ENCODE measurements around the gene ST7L. TPM values are rescaled to one million over a fixed set of nuclear protein-coding genes. Genes with fewer than 3 reads are reported as not detected.

Gene ST7L
- total and polyA plus RNA-seq, 2 donors (not counting 3 experiments of a cell fraction or from before 2014, with no cell fraction given), result 12.3 to 28.4 TPM

DNA sequence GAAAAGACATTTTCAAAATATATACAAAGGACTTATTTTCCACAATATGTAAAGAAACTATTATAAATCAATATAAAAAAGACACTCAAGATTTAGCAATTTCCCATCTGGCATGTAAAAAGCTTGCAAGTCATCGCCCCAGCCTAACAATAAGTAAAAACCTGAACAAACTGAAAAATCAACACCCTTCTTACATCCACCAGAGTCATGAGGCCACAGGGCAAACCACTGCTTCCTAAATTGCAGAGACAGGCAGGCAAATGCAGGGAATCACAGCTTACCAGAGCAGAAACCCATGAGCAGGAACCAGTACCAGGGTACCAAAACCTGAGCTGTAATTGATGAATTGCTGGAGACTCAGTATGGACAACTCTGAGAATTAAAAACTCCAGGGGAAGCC lies 126.9 kb downstream of the ST7L start:
- no peaks in the 10 kb centered on the region for H3K9me3 ChIP-seq (replicated peaks; ENCODE audit: control insufficient read depth, insufficient read depth, low read length)
- dilution Hi-C loops (cut with MboI; ENCODE audit: extremely low pct_ligation_motif_present, low sequenced_read_pairs) (no loop called here), intact Hi-C loops (cut with micrococcal nuclease) (no loop called here)
- H3K79me2 ChIP-seq (ENCODE audit: control insufficient read depth, insufficient read depth, low read length), result no peaks in the 10 kb centered on the region
- H4K20me1 ChIP-seq (replicated peaks; ENCODE audit: control insufficient read depth, extremely low read depth, insufficient read depth, low read length), result no peaks in the 10 kb centered on the region
- no peaks in the 10 kb centered on the region for H3K4me1 ChIP-seq (ENCODE audit: control insufficient read depth, extremely low read depth, insufficient read depth, low read length)
- TF ChIP-seq FOS (IDR thresholded peaks at IDR 0.05; ENCODE audit: borderline replicate concordance, insufficient read depth, low read length), result no peak
- TF ChIP-seq POLR2AphosphoS5 (IDR thresholded peaks at IDR 0.05; ENCODE audit: insufficient read depth, low read depth, low read length), result no peak
- TF ChIP-seq, protein P1, sequence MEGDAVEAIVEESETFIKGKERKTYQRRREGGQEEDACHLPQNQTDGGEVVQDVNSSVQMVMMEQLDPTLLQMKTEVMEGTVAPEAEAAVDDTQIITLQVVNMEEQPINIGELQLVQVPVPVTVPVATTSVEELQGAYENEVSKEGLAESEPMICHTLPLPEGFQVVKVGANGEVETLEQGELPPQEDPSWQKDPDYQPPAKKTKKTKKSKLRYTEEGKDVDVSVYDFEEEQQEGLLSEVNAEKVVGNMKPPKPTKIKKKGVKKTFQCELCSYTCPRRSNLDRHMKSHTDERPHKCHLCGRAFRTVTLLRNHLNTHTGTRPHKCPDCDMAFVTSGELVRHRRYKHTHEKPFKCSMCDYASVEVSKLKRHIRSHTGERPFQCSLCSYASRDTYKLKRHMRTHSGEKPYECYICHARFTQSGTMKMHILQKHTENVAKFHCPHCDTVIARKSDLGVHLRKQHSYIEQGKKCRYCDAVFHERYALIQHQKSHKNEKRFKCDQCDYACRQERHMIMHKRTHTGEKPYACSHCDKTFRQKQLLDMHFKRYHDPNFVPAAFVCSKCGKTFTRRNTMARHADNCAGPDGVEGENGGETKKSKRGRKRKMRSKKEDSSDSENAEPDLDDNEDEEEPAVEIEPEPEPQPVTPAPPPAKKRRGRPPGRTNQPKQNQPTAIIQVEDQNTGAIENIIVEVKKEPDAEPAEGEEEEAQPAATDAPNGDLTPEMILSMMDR (IDR thresholded peaks at IDR 0.05; ENCODE audit: extremely low read depth in 1 of 2, insufficient read depth in 1 of 2, low read depth in 1 of 2, low read length in 2 of 2), result no peak
- TF ChIP-seq JUN (IDR thresholded peaks at IDR 0.05; ENCODE audit: borderline replicate concordance, insufficient read depth, insufficient read length, low read depth), result no peak
- no peak for TF ChIP-seq GATA2 (IDR thresholded peaks at IDR 0.05; ENCODE audit: insufficient read depth, insufficient read length, low read depth, low read length)
- TF ChIP-seq, protein P2, sequence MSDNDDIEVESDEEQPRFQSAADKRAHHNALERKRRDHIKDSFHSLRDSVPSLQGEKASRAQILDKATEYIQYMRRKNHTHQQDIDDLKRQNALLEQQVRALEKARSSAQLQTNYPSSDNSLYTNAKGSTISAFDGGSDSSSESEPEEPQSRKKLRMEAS (IDR thresholded peaks at IDR 0.05; ENCODE audit: insufficient read depth, insufficient read length), result no peak
- H3K4me3 ChIP-seq (replicated peaks in 1 of 3; ENCODE audit: insufficient read depth in 1 of 3, low read depth in 1 of 3, low read length in 3 of 3), result no peak overlapping the region
- BruUV-seq (replicated peaks), result no TSS peak
- CTCF ChIA-PET, result interaction anchor here (1.2 to 3.2 kb wide), 3 partner anchors 10 to 47 kb away, joined by 3 to 18 read pairs (median 6); no protein-coding TSS in a partner anchor
- H2AFZ ChIP-seq (ENCODE audit: low read depth, low read length), result no peak overlapping the region
- no peaks in the 10 kb centered on the region for H3K27me3 ChIP-seq (ENCODE audit: control insufficient read depth in 2 of 2, insufficient read depth in 2 of 2, low read length in 2 of 2)
- H3K36me3 ChIP-seq (ENCODE audit: control insufficient read depth in 2 of 2, extremely low read depth in 1 of 2, insufficient read depth in 2 of 2, low read length in 2 of 2), result no peaks in the 10 kb centered on the region
- H3K9me1 ChIP-seq (replicated peaks; ENCODE audit: control insufficient read depth, extremely low read depth, insufficient read depth, low read length), result no peaks in the 10 kb centered on the region
- H3K27ac ChIP-seq (ENCODE audit: insufficient read depth, low read depth, low read length), result no peak overlapping the region
- no peak overlapping the region for H3K9ac ChIP-seq (replicated peaks; ENCODE audit: extremely low read depth, insufficient read depth, low read length)
- FAIRE-seq (no peak), DNase-seq (ENCODE audit: low read depth, low spot score) (no peak)
- no peak overlapping the region for H3K4me2 ChIP-seq (ENCODE audit: insufficient read depth, low read length)
- POLR2A ChIA-PET, result no interaction called here
